ENCODE measurements around the gene TACC2.

Gene TACC2

DNA sequence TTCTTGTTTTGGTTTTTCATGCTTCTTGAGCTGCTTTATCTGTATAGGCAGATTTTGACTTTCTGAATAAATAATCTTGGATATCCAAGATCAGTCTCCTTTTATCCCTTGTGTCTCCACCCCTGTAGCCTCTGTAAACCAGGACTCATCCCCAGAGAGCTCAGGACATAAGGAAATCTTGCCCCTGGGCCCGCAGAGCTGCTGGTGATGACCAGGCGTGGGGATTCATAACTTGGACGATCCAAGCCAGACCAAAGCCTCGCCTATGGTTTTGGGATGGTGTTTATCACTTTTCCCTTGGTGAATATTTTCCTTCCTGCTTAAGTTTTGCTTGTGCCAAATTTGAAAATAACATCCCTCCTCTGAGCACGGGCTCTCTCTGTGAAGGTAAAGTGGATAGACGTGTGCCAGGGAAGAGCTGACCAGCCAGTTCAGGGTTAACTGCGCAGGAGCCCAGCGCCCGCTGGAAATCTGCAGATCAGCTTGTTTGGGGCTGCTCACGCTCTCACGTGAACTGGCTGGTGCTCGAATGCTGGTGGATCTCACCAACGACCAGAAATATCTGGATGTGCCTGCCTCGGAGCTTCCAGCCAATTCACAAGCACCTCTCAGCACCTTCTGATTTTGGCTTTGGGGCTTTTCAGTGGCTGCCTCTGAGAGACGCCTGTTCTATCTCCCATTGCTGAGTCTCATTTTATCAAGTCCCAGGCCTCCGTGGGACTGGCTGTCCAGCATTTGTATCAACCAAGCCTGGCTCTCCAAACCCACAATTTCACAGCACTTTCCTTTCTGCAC is 150.1 kb downstream of the TACC2 start:
- no peaks in the 10 kb centered on the region for H3K79me2 ChIP-seq (ENCODE audit: insufficient read depth, low read length)
- no peaks in the 10 kb centered on the region for H3K36me3 ChIP-seq (ENCODE audit: low read length)
- H3K9me3 ChIP-seq (ENCODE audit: insufficient read depth, low read length) = no peaks in the 10 kb centered on the region
- no peaks in the 10 kb centered on the region for H4K20me1 ChIP-seq (ENCODE audit: low read depth, low read length)
- H3K9ac ChIP-seq (ENCODE audit: low read length) = no peak overlapping the region
- no peak overlapping the region for H3K4me3 ChIP-seq (ENCODE audit: insufficient read depth, low read length, poor library complexity, severe bottlenecking)
- no peak overlapping the region for H3K27ac ChIP-seq (ENCODE audit: low read depth, low read length)
- no peaks in the 10 kb centered on the region for H3F3A ChIP-seq (ENCODE audit: insufficient read depth)
- no peaks in the 10 kb centered on the region for H3K27me3 ChIP-seq (ENCODE audit: low read length)
- no peaks in the 10 kb centered on the region for H3K9me2 ChIP-seq (replicated peaks; ENCODE audit: insufficient read depth, low read length)
- no peak overlapping the region for H2AFZ ChIP-seq (ENCODE audit: low read depth, low read length, severe bottlenecking)
- H3K4me2 ChIP-seq (ENCODE audit: low read depth, low read length, poor library complexity, severe bottlenecking) = no peak overlapping the region
- no peak for TF ChIP-seq EZH2phosphoT487 (conservative IDR thresholded peaks at IDR 0.05; ENCODE audit: low read length)
- TF ChIP-seq, protein P1, sequence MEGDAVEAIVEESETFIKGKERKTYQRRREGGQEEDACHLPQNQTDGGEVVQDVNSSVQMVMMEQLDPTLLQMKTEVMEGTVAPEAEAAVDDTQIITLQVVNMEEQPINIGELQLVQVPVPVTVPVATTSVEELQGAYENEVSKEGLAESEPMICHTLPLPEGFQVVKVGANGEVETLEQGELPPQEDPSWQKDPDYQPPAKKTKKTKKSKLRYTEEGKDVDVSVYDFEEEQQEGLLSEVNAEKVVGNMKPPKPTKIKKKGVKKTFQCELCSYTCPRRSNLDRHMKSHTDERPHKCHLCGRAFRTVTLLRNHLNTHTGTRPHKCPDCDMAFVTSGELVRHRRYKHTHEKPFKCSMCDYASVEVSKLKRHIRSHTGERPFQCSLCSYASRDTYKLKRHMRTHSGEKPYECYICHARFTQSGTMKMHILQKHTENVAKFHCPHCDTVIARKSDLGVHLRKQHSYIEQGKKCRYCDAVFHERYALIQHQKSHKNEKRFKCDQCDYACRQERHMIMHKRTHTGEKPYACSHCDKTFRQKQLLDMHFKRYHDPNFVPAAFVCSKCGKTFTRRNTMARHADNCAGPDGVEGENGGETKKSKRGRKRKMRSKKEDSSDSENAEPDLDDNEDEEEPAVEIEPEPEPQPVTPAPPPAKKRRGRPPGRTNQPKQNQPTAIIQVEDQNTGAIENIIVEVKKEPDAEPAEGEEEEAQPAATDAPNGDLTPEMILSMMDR (IDR thresholded peaks at IDR 0.05; ENCODE audit: insufficient read depth, low read length, poor library complexity, severe bottlenecking) = no peak

DNA sequence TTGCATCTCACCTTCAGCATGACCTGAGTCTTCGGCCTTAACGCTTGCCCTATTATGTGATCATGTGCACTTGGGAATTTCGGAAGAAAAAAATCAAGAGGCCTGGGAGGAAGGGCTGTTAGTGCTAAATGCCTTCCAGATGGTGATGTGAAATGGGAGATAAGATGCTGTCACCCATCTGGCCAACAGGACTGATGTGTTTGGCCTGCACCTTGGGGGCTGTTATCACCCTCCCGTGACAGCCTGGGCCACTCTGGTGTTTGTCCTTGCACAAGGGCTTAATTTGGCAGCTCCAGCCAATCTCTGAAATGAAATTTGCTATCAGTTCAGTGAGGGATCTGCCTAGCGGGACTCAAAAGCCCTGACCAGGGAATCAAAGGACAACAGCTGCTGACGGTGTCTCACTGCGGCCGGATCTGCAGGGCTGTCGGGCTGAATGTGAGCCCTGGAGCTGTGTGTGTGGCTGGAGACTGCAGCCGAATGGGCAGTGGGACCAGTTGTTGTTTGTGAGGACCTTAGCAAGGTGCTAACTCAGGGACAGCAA is 150.7 kb downstream of the TACC2 start:
- Histone ChIP-seq H3K79me2 (ENCODE audit: insufficient read depth, low read length) (no peaks in the 10 kb centered on the region), H3K27ac (ENCODE audit: low read depth, low read length) (no peak overlapping the region)

DNA sequence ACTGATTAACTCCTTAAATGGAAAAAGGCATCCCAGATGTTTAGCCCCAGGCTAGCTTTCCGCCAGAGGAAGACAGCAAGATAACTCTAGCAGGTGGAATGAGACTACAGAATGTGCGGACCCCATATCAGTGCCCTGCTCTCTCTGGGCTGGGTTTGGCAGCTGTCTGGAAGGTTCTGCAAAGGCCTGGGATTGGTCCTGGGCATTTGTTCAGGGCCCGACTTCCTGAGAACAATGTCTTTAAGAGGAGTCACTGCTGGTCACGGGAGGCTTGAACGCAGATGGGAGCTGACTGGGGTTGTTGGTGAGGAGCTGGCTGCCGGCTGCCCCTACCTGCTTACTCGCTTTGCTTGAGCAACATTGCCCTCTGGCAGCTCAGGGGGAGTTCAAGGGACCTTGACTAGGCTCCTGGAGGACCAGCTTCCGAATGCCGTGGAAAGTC is 151.5 kb downstream of the TACC2 start:
- Histone ChIP-seq H3K9me3 (ENCODE audit: insufficient read depth, low read length) (no peaks in the 10 kb centered on the region; the same call in 1 of the 2 replicates), H2AFZ (ENCODE audit: low read depth, low read length, severe bottlenecking) (no peak overlapping the region), H3K4me3 (ENCODE audit: insufficient read depth, low read length, poor library complexity, severe bottlenecking) (no peak overlapping the region), H3K9ac (ENCODE audit: low read length) (no peak overlapping the region), H3K36me3 (ENCODE audit: low read length) (no peaks in the 10 kb centered on the region), H3K4me2 (ENCODE audit: low read depth, low read length, poor library complexity, severe bottlenecking) (no peak overlapping the region), H3F3A (ENCODE audit: insufficient read depth) (no peaks in the 10 kb centered on the region), H3K79me2 (ENCODE audit: insufficient read depth, low read length) (no peaks in the 10 kb centered on the region), H4K20me1 (ENCODE audit: low read depth, low read length) (no peaks in the 10 kb centered on the region), H3K27me3 (ENCODE audit: low read length) (no peaks in the 10 kb centered on the region), H3K27ac (ENCODE audit: low read depth, low read length) (no peak overlapping the region), H3K9me2 (replicated peaks; ENCODE audit: insufficient read depth, low read length) (no peaks in the 10 kb centered on the region)
- no peak for TF ChIP-seq EZH2phosphoT487 (conservative IDR thresholded peaks at IDR 0.05; ENCODE audit: low read length)
- TF ChIP-seq, protein P1 (IDR thresholded peaks at IDR 0.05; ENCODE audit: insufficient read depth, low read length, poor library complexity, severe bottlenecking) = no peak

More for the DNA sequence above, 150.7 kb downstream of the TACC2 start:
- H3K4me2 ChIP-seq (ENCODE audit: low read depth, low read length, poor library complexity, severe bottlenecking) = no peak overlapping the region
- H4K20me1 ChIP-seq (ENCODE audit: low read depth, low read length) = no peaks in the 10 kb centered on the region
- no peaks in the 10 kb centered on the region for H3F3A ChIP-seq (ENCODE audit: insufficient read depth)
- H3K36me3 ChIP-seq (ENCODE audit: low read length) = no peaks in the 10 kb centered on the region
- H3K9ac ChIP-seq (ENCODE audit: low read length) = no peak overlapping the region
- TF ChIP-seq EZH2phosphoT487 (conservative IDR thresholded peaks at IDR 0.05; ENCODE audit: low read length) = no peak
- TF ChIP-seq, protein P1 (IDR thresholded peaks at IDR 0.05; ENCODE audit: insufficient read depth, low read length, poor library complexity, severe bottlenecking) = no peak
- no peak overlapping the region for H3K4me3 ChIP-seq (ENCODE audit: insufficient read depth, low read length, poor library complexity, severe bottlenecking)
- no peaks in the 10 kb centered on the region for H3K9me3 ChIP-seq (ENCODE audit: insufficient read depth, low read length)
- H3K9me2 ChIP-seq (replicated peaks; ENCODE audit: insufficient read depth, low read length) = no peaks in the 10 kb centered on the region
- no peaks in the 10 kb centered on the region for H3K27me3 ChIP-seq (ENCODE audit: low read length)
- H2AFZ ChIP-seq (ENCODE audit: low read depth, low read length, severe bottlenecking) = no peak overlapping the region
